T-helper 22 cell (primary cell): Measurements from ENCODE around the gene ANLN.
A peak's percentile ranks its signal among the peaks of the same experiment; 100 is the strongest.
"Not testable (repeated sequence)": the region's sequence is repeated elsewhere in the genome, so short reads cannot be mapped to it uniquely, and the experiment has no call there.

Experiments
- DNase-seq: peaks from one replicate; pipeline ENCODE4 v3.0.0-alpha.2; 2020; ENCODE audit warnings: low read depth

ANLN gene

GRCh38 chr7:36389371-36390198 is at the start of gene ANLN:
Gene ANLN, plus strand, starts transcription at chr7:36389862. Its CDS starts 165 bp downstream, at chr7:36390027.
- peak; percentile 76 for DNase-seq

DNA sequence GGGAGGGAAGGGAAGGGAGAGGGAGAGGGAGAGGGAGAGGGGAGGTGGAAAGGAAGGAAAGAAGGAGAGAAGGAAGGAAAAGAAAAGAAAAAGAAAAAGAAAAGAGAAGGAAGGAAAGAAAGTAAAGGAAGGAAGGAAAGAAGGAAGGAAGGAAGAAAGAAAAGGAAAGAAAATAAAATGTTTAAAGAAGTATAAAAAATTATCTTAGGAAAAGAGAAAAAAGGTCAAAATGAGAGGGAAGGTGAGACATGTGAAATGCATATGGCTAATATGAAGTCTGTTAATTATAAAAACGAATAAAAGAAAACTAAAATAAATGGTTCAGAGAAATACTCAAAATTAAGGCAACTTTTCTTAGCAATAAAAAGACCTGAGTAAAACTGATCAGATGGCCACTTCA is 46.1 kb upstream of the ANLN start:
- no peak for DNase-seq

GRCh38 chr7:36344622-36345021 is 45.0 kb upstream of the ANLN start:
- DNase-seq: no peak

DNA sequence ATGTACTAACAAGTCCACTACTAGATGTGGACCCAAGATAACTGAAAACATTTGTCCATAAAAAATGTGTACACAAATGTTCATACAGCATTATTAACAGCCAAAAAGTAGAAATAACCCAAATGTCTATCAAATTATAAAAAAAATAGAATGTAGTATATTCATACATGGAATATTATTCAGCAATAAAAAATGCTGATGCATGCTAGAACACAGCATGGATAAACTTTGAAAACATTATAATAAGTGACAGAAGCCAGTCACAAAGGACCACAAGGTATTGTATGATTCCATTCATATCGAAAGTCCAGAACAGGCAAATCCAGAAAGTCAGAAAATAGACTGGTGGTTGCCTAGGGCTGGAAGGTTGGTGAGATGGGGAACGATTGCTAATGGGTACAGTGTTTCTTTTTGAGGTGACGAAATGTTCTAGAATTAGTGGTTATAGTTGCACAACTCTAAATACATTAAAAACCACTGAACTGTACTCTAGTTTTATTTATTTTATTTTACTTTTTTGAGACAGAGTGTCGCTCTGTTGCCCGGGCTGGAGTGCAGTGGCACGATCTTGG is 43.3 kb upstream of the ANLN start:
- no peak for DNase-seq

DNA sequence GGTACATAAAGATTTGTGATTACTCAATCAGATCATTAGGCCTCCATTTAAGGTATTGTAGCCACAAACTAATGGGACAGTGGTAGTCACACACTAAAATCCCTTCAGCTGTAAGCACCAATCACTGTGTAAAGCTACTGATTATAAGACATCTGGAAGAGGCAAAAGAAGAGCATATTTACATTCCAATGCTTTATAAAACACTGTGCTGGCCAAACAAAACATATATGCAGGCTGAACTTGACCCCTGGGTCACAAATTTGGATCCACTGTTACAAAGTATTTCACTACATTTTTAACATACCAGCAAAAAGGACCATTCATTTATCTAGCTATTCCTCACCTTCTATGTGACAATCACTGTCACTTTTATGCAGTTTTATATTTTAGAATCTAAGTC is 41.4 kb upstream of the ANLN start:
- DNase-seq: no peak

DNA sequence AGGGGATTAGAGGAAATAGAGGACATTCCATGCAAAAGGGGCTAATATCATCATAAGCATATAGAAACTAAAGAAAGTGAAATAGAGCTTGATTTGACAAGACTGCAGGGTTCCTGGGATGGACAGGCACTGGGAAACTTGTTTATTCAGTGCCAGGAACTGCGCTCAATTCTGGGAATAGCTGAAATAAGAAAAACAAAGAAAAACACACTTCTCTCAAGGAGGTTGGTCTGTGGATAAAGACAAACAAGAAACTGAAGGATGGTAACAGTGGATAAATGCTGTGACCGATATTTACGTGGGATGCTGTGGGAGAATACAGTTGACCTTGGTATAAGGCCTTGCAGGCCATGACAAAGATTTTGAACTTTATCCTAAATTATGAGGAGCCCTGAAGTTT is 40.9 kb upstream of the ANLN start:
- DNase-seq: no peak

DNA sequence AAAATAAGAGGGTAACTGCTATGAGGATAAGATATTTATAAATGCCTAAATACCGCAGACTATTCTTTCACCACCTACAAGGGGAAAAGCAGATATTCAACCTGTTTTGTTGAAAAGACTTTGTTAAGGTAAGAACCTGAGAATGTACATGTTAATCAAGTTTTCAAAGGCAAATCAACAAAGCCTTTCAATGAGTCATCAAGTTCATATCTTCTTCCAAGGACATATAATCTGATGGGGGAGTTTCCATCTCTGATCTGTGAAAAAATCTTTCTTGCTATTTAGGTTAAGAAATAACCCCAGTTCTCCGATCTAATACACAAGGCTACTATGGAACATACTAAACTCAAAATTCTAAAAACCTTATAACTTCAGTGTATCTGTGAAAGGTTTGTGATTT is 40.0 kb upstream of the ANLN start:
- DNase-seq: no peak

- no peak for DNase-seq
Measured at GRCh38 chr7:36355490-36355889, 34.2 kb upstream of the ANLN start.

GRCh38 chr7:36357054-36357453 is 32.6 kb upstream of the ANLN start:
- DNase-seq: no peak

GRCh38 chr7:36358589-36358988 is 31.1 kb upstream of the ANLN start:
- DNase-seq: no peak

DNA sequence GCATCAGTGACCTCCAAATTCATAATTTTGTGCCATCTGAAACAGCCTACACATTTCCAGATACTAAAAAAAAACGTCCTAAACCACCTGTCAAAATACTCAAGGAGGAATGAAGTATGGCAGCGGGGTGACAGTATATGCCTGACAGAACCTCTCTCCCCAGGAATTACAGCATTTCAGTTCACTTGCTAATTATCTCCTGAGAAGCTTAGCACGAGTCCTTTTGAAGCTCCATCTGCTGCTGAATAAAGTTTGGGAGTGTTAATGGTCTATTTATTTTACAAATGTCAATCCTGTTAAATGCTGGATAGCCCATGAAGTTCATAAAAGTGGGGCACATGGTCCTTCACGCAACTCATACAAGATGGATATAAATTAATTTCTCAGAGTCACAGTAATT is 29.4 kb upstream of the ANLN start:
- no peak for DNase-seq

DNA sequence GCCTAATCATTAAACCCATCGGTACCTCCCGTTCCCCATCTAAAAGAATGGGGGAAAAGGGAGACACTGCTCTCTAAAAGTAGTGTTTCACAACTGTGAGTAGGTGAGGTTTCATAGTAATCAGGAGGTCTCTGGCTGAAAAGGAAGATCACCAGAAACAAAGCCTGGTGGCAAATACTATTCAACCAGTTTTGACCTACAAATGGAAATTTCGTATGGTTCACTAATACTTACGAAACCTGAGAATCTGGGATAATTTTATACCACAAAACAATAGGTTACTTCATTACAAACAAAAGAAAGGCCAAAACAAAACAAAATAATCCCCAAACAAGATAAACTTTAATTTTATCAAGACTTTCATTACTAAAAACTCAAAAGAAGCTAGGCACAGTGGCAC is 28.4 kb upstream of the ANLN start:
- DNase-seq: no peak

- DNase-seq: no peak
Measured at GRCh38 chr7:36363515-36363914, 26.1 kb upstream of the ANLN start.

GRCh38 chr7:36366005-36366717 is 23.5 kb upstream of the ANLN start:
- no peak for DNase-seq

GRCh38 chr7:36366718-36367560 is 22.7 kb upstream of the ANLN start:
- peak; percentile 83 for DNase-seq

DNA sequence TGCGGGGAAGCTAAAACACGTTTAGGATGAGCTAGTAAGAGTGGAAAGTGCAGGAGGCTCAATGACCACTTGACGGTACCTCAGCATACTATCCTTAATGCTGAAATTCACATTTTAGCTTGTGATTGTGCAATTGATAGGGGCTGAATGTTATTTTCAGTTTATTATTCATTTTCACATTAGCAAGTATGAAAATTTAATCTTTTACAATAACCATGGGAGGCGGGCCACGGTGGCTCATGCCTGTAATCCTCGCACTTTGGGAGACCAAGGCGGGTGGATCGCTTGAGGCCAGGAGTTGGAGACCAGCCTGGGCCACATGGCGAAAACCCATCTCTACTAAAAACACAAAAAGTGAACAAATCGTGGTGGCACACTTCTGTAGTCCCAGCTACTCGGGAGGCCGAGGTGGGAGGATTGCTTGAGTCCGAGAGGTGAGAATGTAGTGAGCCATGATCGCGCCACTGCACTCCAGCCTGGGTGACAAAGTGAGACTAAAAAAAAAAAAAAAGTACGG is 22.0 kb upstream of the ANLN start:
- DNase-seq: no peak

DNA sequence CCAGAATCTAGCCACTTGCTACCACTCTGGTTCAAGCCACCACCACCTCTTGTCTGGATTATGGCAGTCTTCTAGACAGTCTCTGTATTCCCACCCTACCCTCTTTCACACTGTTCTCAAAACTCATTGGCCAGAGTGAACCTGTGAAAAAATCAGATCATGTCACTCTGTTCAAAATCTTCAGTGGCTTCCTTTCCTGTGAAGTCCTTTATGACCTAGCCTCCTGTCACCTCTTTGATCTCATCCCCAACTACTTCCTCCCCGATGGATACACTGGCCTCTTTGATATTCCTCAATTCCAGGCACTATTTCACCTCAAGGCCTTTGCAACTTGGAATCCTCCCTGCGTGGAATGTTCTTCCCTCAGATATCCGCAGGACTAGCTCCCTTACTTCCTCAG is 21.2 kb upstream of the ANLN start:
- DNase-seq: no peak

- no peak for DNase-seq
Measured at GRCh38 chr7:36369171-36369570, 20.5 kb upstream of the ANLN start.

GRCh38 chr7:36370046-36370445 is 19.6 kb upstream of the ANLN start:
- DNase-seq: no peak

DNA sequence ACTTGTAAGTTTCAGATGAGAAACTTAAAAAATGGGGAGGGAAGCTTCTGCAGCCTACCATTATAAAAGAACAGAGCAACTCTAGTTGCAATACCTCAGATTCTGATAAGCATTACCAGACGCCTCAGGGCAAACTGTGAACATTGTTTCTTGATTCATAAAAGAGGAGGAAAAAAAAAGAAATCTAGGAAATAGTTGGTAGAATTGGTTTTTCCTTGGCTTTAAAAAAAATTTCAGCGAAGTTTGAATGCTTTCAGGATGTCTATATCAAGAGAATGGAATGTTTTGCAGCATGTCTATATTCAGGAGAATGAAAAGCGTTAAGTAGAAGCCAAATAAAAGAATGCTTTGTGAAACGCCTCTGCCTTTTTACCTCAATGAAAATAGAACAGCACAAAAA is 17.5 kb upstream of the ANLN start:
- DNase-seq: no peak

GRCh38 chr7:36378555-36378954 is 11.1 kb upstream of the ANLN start:
- DNase-seq: not testable (repeated sequence)
